Loucy (cell line): ENCODE results near the gene THAP9.
A peak's percentile ranks its signal among the peaks of the same experiment; 100 is the strongest.
"Not testable (repeated sequence)": the region's sequence is repeated elsewhere in the genome, so short reads cannot be mapped to it uniquely, and the experiment has no call there.

Source experiments
- H2AFZ ChIP-seq: fragments of 200-600 bp; sonication (generic); 2 replicates; pipeline ENCODE4 v1.6.0; 2016; ENCODE audit warnings: antibody characterized with exemption, mild to moderate bottlenecking, low read length, moderate library complexity
- H3F3A ChIP-seq: fragments of 200-600 bp; 2 replicates; pipeline ENCODE4 v1.6.0; 2016; ENCODE audit warnings: antibody characterized with exemption, low read depth, mild to moderate bottlenecking
- H3K27me3 ChIP-seq: fragments of 200-600 bp; sonication (generic); 2 replicates; pipeline ENCODE4 v1.6.1; 2014; ENCODE audit warnings: low read length, mild to moderate bottlenecking; ENCODE audit not compliant: insufficient read depth, poor library complexity, severe bottlenecking
- H3K36me3 ChIP-seq: fragments of 200-600 bp; sonication (generic); 2 replicates; pipeline ENCODE4 v1.6.1; 2016; ENCODE audit warnings: low read length; ENCODE audit not compliant: insufficient read depth
- H3K4me1 ChIP-seq: fragments of 200-600 bp; sonication (generic); 2 replicates; pipeline ENCODE4 v1.5.1; 2014; ENCODE audit warnings: low read length, mild to moderate bottlenecking; ENCODE audit not compliant: insufficient read depth, poor library complexity, severe bottlenecking
- H3K4me2 ChIP-seq: fragments of 200-600 bp; sonication (generic); 2 replicates; pipeline ENCODE4 v1.6.0; 2014; ENCODE audit warnings: antibody characterized with exemption, low read length, low read depth, mild to moderate bottlenecking; ENCODE audit not compliant: poor library complexity, severe bottlenecking
- H3K4me3 ChIP-seq: fragments of 200-600 bp; sonication (generic); 2 replicates; pipeline ENCODE4 v1.5.1; 2014; ENCODE audit warnings: low read length, mild to moderate bottlenecking, mixed read lengths; ENCODE audit not compliant: poor library complexity, severe bottlenecking
- H3K79me2 ChIP-seq: fragments of 200-600 bp; sonication (generic); 2 replicates; pipeline ENCODE4 v1.6.1; 2014; ENCODE audit warnings: low read length; ENCODE audit not compliant: insufficient read depth
- H3K9ac ChIP-seq: fragments of 200-600 bp; sonication (generic); 2 replicates; pipeline ENCODE4 v1.6.0; 2014; ENCODE audit warnings: mild to moderate bottlenecking, low read depth, low read length, moderate library complexity; ENCODE audit not compliant: poor library complexity, severe bottlenecking
- H3K9me2 ChIP-seq: fragments of 200-600 bp; sonication (generic); replicated peaks from 2 replicates; pipeline ENCODE4 v1.6.1; 2016; ENCODE audit warnings: low read depth, low read length, mixed read lengths
- H3K9me3 ChIP-seq: fragments of 200-600 bp; sonication (generic); 2 replicates; pipeline ENCODE4 v1.6.1; 2014; ENCODE audit warnings: mild to moderate bottlenecking, antibody characterized with exemption, low read length, low read depth; ENCODE audit not compliant: insufficient read depth
- H4K20me1 ChIP-seq: fragments of 200-600 bp; sonication (generic); 2 replicates; pipeline ENCODE4 v1.6.0; 2014; ENCODE audit warnings: antibody characterized with exemption, low read length, mild to moderate bottlenecking; ENCODE audit not compliant: insufficient read depth, poor library complexity, severe bottlenecking
- CTCF ChIP-seq: fragments of 200-600 bp; sonication (generic); conservative IDR thresholded peaks from 2 replicates; pipeline ENCODE4 v1.5.1; 2014; ENCODE audit warnings: mild to moderate bottlenecking, antibody characterized with exemption, low read length
- EZH2phosphoT487 ChIP-seq: fragments of 200-600 bp; IDR thresholded peaks from 2 replicates; pipeline ENCODE4 v1.6.1; 2018; ENCODE audit warnings: antibody characterized with exemption, mild to moderate bottlenecking, moderate library complexity, borderline replicate concordance

The THAP9 gene

DNA sequence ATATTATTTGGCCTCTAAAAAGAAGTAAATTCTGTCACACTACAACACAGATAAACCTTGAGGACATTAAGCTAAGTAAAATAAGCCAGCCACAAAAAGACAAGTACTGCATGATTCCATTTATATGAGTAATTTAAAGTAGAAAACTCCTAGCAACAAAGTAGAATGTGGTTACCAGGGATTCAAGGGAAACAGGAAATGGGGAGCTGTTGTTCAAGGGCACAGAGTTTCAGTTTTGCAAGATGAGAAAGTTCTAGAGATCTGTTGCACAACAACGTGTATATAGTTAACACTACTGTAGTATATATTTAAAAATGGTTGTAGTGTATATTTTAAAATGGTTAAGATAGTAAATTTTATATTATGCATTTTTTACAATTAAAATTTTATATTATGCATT, 34.9 kb upstream of the THAP9 start:
- H2AFZ ChIP-seq, result no peak overlapping the region
- H3K36me3 ChIP-seq, result peaks cover 59% of the 10 kb centered on the region
- H3K9me3 ChIP-seq, result no peaks in the 10 kb centered on the region
- no peaks in the 10 kb centered on the region for H3K9me2 ChIP-seq
- peaks cover 5% of the 10 kb centered on the region for H3K4me1 ChIP-seq
- H3K9ac ChIP-seq, result no peak overlapping the region
- no peak for TF ChIP-seq EZH2phosphoT487
- TF ChIP-seq CTCF, result no peak
- H3F3A ChIP-seq, result no peaks in the 10 kb centered on the region; the same call in 1 of the 2 replicates
- peak overlapping the region; percentile 1 for H3K4me3 ChIP-seq
- H3K79me2 ChIP-seq, result no peaks in the 10 kb centered on the region
- H3K27me3 ChIP-seq, result no peaks in the 10 kb centered on the region
- peak overlapping the region; percentile 42 for H3K4me2 ChIP-seq
- no peaks in the 10 kb centered on the region for H4K20me1 ChIP-seq

- not testable (repeated sequence) for H4K20me1 ChIP-seq, H3K9ac ChIP-seq, H3K4me3 ChIP-seq, H3K79me2 ChIP-seq, H3K27me3 ChIP-seq, H3K9me2 ChIP-seq, H3K9me3 ChIP-seq, H2AFZ ChIP-seq, H3K4me1 ChIP-seq, H3F3A ChIP-seq
- peak overlapping the region; percentile 42 for H3K4me2 ChIP-seq
- peaks cover 64% of the 10 kb centered on the region for H3K36me3 ChIP-seq
Observed at GRCh38 chr4:82866033-82866432, 34.5 kb upstream of the THAP9 start.

GRCh38 chr4:82866706-82867385, 33.7 kb upstream of the THAP9 start:
- Histone ChIP-seq H3K4me2 (no peak overlapping the region), H3K27me3 (no peaks in the 10 kb centered on the region), H2AFZ (no peak overlapping the region), H3K4me1 (peaks cover 5% of the 10 kb centered on the region), H3K4me3 (no peak overlapping the region), H3K9me2 (no peaks in the 10 kb centered on the region), H4K20me1 (no peaks in the 10 kb centered on the region), H3K36me3 (peaks cover 66% of the 10 kb centered on the region; the same call in 1 of the 2 replicates), H3K9ac (no peak overlapping the region), H3F3A (no peaks in the 10 kb centered on the region; the same call in 1 of the 2 replicates), H3K9me3 (no peaks in the 10 kb centered on the region), H3K79me2 (no peaks in the 10 kb centered on the region)
- TF ChIP-seq EZH2phosphoT487 (no peak), CTCF (no peak)

- no peaks in the 10 kb centered on the region for H3K9me2 ChIP-seq
- no peaks in the 10 kb centered on the region; the same call in 1 of the 2 replicates for H3F3A ChIP-seq
- TF ChIP-seq EZH2phosphoT487 (no peak), CTCF (no peak)
- H3K9ac ChIP-seq, result no peak overlapping the region
- H2AFZ ChIP-seq, result no peak overlapping the region
- no peak overlapping the region for H3K4me2 ChIP-seq
- H4K20me1 ChIP-seq, result no peaks in the 10 kb centered on the region
- no peaks in the 10 kb centered on the region for H3K79me2 ChIP-seq
- H3K4me3 ChIP-seq, result no peak overlapping the region
- no peaks in the 10 kb centered on the region for H3K27me3 ChIP-seq
- peaks cover 65% of the 10 kb centered on the region; the same call in 1 of the 2 replicates for H3K36me3 ChIP-seq
- no peaks in the 10 kb centered on the region for H3K9me3 ChIP-seq
- H3K4me1 ChIP-seq, result peaks cover 5% of the 10 kb centered on the region
Observed at GRCh38 chr4:82868572-82868971, 32.0 kb upstream of the THAP9 start.
